ENCODE results near the gene SPTBN4. TPM values are rescaled to one million over a fixed set of nuclear protein-coding genes. Genes with fewer than 3 reads are reported as not detected.

SPTBN4 gene
- total and polyA plus RNA-seq, 2 donors, result 1.7 to 3.8 TPM

DNA sequence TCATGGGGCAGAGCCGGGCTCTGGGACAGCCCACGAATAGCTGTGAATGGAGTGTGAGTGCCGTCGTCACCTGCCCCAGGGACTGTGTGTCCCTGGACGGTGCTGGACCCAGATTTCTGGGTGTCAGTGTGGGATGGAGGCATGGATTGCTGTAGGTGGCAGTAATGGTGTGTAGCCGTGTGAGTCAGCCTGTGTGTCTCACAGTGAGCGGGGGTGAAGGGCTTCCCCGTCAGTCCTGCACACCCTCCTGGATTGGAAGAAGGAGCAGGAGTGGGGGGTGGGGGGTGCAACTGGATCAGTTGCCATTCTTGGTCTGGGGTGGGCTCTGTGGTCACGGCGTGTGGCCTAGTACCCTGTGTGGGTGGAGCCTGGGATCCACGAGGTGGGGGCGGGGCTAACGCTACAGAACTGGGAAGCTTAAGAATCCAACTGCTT lies 127.9 kb downstream of the SPTBN4 start:
- Histone ChIP-seq H3K27ac (ENCODE audit: low read depth) (no peak overlapping the region), H3K4me1 (ENCODE audit: insufficient read depth) (no peaks in the 10 kb centered on the region), H3K36me3 (ENCODE audit: insufficient read depth) (no peaks in the 10 kb centered on the region), H3K4me3 (ENCODE audit: low read depth, low read length) (no peak overlapping the region)
- WGBS, result 32% methylated on average over 13 of the region's 13 CpGs
- no peak for DNase-seq (ENCODE audit: extremely low spot score)

DNA sequence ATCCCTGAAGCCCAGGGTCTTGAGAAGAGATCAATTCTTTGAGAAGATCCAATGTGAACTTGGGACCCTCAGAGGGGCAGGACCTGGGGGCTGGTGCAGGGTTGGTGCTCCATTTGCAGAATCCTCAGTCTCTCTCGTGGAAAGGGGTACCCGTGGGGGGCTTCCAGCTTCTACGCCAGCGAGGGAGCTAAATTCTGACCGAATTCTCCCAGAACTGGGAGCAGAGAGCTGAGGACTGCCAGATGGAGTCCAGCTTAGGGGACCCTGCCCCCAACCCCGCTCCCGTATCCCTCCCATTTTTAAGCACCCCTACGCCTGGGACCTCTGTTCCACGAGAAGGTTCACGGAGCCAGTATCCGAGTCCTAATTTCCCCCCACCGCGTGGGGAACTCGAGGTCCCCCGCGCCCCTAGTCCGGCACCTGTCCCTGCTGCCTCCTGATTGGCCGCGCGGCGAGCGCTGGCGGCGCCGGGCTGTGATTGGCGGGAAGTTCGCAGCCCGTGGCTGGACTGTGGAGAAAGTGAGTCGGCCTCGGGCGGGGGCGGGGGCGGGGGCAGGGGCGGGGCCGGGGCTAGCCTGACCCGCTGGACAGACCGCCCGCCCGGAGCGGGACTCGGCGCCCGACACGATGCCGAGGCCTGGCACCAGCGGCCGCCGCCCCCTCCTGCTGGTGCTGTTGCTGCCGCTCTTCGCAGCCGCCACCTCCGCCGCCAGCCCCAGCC lies 130.0 kb downstream of the SPTBN4 start:
- peak overlapping the region; percentile 2 for H3K4me3 ChIP-seq (ENCODE audit: low read depth, low read length)
- 4% methylated on average over 53 of the region's 53 CpGs for WGBS
- no peaks in the 10 kb centered on the region for H3K36me3 ChIP-seq (ENCODE audit: insufficient read depth)
- DNase-seq (ENCODE audit: extremely low spot score), result no peak
- no peak overlapping the region for H3K27ac ChIP-seq (ENCODE audit: low read depth)
- H3K4me1 ChIP-seq (ENCODE audit: insufficient read depth), result no peaks in the 10 kb centered on the region

GRCh38 chr19:40597329-40597838 lies 130.6 kb downstream of the SPTBN4 start:
- H3K36me3 ChIP-seq (ENCODE audit: insufficient read depth), result no peaks in the 10 kb centered on the region
- H3K27ac ChIP-seq (ENCODE audit: low read depth), result no peak overlapping the region
- peak overlapping the region; percentile 2 for H3K4me3 ChIP-seq (ENCODE audit: low read depth, low read length)
- no peak for DNase-seq (ENCODE audit: extremely low spot score)
- 12% methylated on average over 18 of the region's 18 CpGs for WGBS
- H3K4me1 ChIP-seq (ENCODE audit: insufficient read depth), result no peaks in the 10 kb centered on the region

GRCh38 chr19:40598121-40598917 lies 131.5 kb downstream of the SPTBN4 start:
- H3K36me3 ChIP-seq (ENCODE audit: insufficient read depth), result no peaks in the 10 kb centered on the region
- H3K4me3 ChIP-seq (ENCODE audit: low read depth, low read length), result no peak overlapping the region
- no peak for DNase-seq (ENCODE audit: extremely low spot score)
- no peaks in the 10 kb centered on the region for H3K4me1 ChIP-seq (ENCODE audit: insufficient read depth)
- H3K27ac ChIP-seq (ENCODE audit: low read depth), result no peak overlapping the region
- WGBS, result 1% methylated on average over 46 of the region's 46 CpGs

- no peak overlapping the region for H3K27ac ChIP-seq (ENCODE audit: low read depth)
- no peaks in the 10 kb centered on the region for H3K36me3 ChIP-seq (ENCODE audit: insufficient read depth)
- H3K4me1 ChIP-seq (ENCODE audit: insufficient read depth), result no peaks in the 10 kb centered on the region
- H3K4me3 ChIP-seq (ENCODE audit: low read depth, low read length), result no peak overlapping the region
- no peak for DNase-seq (ENCODE audit: extremely low spot score)
- 12% methylated on average over 15 of the region's 15 CpGs for WGBS
Observed at GRCh38 chr19:40598918-40599307, 132.1 kb downstream of the SPTBN4 start.

DNA sequence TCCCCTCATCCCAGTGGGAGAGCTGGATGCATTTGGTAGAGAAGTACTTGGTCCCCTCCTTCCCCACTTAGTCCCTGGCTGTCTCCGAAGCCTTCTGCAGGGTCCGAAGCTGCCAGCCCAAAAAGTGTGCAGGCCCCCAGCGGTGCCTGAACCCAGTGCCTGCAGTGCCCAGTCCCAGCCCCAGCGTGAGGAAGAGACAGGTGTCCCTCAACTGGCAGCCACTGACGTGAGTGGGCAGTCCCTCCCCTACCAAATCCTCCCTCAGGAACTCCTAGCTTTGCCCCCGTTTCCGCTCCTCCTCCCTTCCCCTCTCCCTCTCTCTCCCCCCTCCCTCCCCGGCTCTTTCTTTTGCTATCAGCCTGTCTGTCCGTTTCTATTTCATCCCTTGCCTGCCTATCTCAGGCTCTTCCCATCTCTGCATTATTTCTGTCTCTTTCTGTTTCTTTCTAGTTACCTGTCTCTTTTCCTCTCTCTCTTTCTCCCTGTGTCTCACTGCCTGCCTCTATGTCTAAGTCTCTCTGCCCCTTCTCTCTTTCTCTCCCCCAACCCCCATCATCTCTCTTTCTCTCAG lies 132.6 kb downstream of the SPTBN4 start:
- no peak for DNase-seq (ENCODE audit: extremely low spot score)
- WGBS, result 10% methylated on average over 9 of the region's 9 CpGs
- H3K4me1 ChIP-seq (ENCODE audit: insufficient read depth), result no peaks in the 10 kb centered on the region
- H3K4me3 ChIP-seq (ENCODE audit: low read depth, low read length), result no peak overlapping the region
- no peak overlapping the region for H3K27ac ChIP-seq (ENCODE audit: low read depth)
- H3K36me3 ChIP-seq (ENCODE audit: insufficient read depth), result no peaks in the 10 kb centered on the region

DNA sequence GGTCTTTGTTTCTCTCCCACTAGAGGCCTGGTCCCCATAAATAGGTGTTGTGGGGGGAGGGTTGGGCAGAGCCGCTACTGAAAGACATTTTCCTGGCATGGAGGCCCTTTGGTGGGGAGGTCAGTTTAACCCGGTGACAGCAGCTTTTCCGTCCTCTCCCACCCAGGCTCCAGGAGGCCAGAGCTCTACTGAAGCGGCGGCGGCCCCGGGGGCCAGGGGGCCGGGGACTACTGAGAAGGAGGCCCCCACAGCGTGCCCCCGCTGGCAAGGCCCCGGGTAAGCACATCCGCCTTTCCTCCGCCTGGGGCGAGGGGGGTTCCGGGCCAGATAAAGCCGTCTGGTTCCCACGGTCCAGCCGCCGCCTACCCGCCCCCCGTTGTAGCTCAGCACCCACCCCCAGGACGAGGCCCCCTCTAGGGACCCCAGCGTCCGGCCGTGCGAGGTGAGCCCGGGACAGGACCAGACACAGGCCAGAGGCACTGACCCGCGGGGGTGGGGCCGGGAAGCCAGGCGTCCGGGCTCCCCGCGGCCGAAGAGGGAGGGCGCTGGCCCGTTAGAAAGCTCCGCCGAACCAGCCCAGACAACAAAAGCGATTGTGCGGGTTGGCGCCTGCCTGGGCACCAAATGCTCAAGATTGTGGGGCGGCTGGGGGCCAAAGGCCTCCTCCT lies 133.2 kb downstream of the SPTBN4 start:
- WGBS, result 12% methylated on average over 43 of the region's 43 CpGs
- H3K27ac ChIP-seq (ENCODE audit: low read depth), result peak overlapping the region; percentile 73
- no peak for DNase-seq (ENCODE audit: extremely low spot score)
- H3K4me3 ChIP-seq (ENCODE audit: low read depth, low read length), result no peak overlapping the region
- H3K36me3 ChIP-seq (ENCODE audit: insufficient read depth), result no peaks in the 10 kb centered on the region
- peaks cover 2% of the 10 kb centered on the region for H3K4me1 ChIP-seq (ENCODE audit: insufficient read depth)

DNA sequence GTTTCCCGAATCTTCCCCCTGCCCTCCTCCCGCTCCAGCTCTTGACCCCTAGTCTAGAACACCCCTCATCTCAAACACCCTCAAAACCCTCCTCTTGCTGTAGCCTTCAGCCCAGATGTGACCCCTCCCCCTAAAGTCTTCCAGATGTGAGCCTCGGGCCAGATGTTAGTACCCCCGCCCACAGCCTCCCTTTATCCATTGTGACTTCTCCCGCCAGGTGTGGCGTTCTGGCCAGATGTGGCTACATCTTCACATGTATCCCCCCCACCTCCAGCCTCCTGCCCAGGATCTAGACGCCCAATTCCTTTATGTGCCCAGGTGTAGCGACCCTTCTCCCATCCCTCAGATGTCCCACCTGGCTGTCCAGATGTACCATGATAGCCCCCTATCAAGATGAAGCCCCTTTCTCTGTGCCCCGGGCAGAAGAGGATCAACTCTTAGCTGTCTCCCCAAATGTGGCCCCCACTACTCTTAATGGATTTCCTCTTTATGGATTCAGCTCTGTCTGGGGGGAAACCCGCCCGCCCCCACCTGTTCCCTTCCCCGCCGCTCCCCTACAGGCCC lies 133.9 kb downstream of the SPTBN4 start:
- H3K27ac ChIP-seq (ENCODE audit: low read depth), result peak overlapping the region; percentile 28
- H3K4me3 ChIP-seq (ENCODE audit: low read depth, low read length), result peak overlapping the region; percentile 60
- peaks cover 2% of the 10 kb centered on the region for H3K4me1 ChIP-seq (ENCODE audit: insufficient read depth)
- no peak for DNase-seq (ENCODE audit: extremely low spot score)
- no peaks in the 10 kb centered on the region for H3K36me3 ChIP-seq (ENCODE audit: insufficient read depth)
- WGBS, result 18% methylated on average over 13 of the region's 13 CpGs

DNA sequence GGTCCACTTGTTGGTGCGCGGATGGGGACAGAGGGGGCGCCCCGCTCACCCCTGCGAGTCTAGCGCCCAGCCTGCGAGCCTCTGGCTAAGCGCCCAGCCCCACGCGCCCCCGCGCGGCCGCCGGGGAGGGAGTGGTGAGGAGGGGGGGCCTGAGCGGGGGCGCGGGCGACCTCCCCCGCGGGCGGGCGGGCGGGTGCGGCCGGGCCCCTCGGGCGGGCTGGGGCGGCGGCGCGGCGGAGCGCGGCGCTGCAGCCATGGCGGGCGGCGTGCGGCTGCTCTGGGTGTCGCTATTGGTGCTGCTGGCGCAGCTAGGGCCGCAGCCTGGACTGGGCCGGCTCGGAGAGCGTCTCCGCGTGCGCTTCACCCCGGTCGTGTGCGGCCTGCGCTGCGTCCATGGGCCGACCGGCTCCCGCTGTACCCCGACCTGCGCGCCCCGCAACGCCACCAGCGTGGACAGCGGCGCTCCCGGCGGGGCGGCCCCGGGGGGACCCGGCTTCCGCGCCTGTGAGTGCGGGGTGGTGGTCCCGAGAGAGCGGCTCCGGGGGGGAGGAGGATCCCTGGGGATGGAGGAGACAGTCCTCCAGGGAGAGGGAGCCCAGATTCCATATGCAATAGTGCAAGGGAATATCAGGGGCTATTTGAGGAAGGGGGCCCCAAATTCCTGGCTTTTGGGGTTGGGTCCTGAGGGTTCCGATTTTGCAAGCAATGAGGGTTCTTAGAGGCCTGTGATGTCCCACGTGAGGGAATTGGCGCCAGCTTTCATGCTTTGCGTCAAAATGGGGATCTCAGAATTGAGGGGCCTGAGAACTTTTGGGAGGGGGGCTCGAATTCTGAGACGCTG lies 134.6 kb downstream of the SPTBN4 start, which contains the start of gene LTBP4:
TSS of gene LTBP4 (plus strand) at position 236 of the 841 bp plus-strand sequence. CDS start at position 255, 19 bp downstream.
- H3K4me1 ChIP-seq (ENCODE audit: insufficient read depth), result peaks cover 2% of the 10 kb centered on the region
- under 1% methylated on average over 78 of the region's 82 CpGs for WGBS
- no peaks in the 10 kb centered on the region for H3K36me3 ChIP-seq (ENCODE audit: insufficient read depth)
- peak within 1 kb of the TSS; percentile 60 for H3K4me3 ChIP-seq (ENCODE audit: low read depth, low read length)
- H3K27ac ChIP-seq (ENCODE audit: low read depth), result peak within 1 kb of the TSS; percentile 73
- DNase-seq (ENCODE audit: extremely low spot score), result no peak

- H3K36me3 ChIP-seq (ENCODE audit: insufficient read depth), result no peaks in the 10 kb centered on the region
- H3K4me1 ChIP-seq (ENCODE audit: insufficient read depth), result peaks cover 2% of the 10 kb centered on the region
- WGBS, result 31% methylated on average over 2 of the region's 2 CpGs
- H3K4me3 ChIP-seq (ENCODE audit: low read depth, low read length), result peak overlapping the region; percentile 60
- no peak for DNase-seq (ENCODE audit: extremely low spot score)
- H3K27ac ChIP-seq (ENCODE audit: low read depth), result peak overlapping the region; percentile 73
Observed at GRCh38 chr19:40603071-40603388, 136.2 kb downstream of the SPTBN4 start.

DNA sequence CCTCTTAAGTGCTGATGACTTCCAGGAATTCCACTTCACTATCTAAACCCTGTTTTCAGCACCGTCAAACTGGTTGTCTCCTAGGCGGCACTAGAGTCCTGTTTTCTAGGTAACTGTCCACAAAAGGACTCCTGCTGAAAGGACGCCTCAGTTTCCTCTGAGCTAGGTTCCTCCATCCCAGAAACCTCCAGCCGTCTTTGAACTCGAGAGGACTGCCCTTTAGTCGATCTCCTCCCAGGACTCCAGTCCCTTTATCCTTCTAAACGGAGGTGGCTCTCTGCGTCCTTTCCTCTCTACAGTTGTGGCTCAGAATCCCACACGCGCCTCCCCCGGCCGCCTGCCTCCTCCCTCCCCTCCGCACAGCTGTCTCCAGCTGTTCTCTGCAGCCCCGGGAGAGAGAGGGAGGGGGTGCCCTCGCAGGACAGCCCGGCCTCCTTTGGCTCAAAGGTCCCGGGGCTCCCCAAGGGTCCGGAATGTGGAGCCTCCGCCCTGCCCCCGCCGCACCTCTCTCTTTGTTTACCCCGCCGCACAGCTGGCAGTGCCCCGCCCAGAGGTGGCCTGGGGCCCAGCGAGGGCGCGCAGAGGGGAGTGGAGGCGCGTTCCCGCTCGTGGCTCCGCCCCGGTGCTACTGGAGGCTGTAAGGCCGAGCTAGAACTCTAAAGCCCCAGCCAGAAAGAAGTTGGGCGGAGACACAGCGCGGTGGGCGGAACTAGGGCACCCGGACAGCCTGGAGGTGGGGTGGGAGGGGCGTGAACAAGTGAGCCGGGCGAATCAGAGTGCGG lies 136.8 kb downstream of the SPTBN4 start:
- WGBS, result 2% methylated on average over 42 of the region's 43 CpGs
- peak; percentile 95 for DNase-seq (ENCODE audit: extremely low spot score)
- Histone ChIP-seq H3K4me1 (ENCODE audit: insufficient read depth) (peaks cover 2% of the 10 kb centered on the region), H3K36me3 (ENCODE audit: insufficient read depth) (no peaks in the 10 kb centered on the region), H3K27ac (ENCODE audit: low read depth) (peak overlapping the region; percentile 75), H3K4me3 (ENCODE audit: low read depth, low read length) (peak overlapping the region; percentile 10)

DNA sequence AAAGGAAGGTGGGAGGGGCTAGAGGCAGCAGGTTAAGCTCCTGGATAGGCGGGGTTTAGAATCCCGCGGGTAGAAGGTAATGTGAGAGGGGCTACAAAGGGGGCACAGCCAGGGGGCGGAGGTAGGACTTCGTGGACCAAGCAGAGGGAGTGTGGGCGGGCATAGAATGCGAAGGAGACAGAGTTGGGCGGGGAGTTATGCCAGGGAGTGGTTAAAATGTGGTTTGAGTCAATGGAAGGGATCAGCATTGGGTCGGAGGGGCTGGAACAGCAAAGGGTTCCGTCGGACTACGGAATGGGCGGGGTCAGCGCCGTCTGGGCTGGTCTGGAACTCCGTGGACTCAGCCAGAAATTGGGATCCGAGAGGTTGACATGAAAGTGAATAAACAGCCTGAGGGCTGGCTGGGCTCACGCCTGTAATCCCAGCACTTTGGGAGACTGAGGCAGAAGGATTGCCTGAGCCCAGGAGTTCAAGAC lies 137.4 kb downstream of the SPTBN4 start:
- H3K27ac ChIP-seq (ENCODE audit: low read depth), result peak overlapping the region; percentile 75
- WGBS, result 8% methylated on average over 18 of the region's 18 CpGs
- H3K4me3 ChIP-seq (ENCODE audit: low read depth, low read length), result peak overlapping the region; percentile 10
- no peaks in the 10 kb centered on the region for H3K36me3 ChIP-seq (ENCODE audit: insufficient read depth)
- no peak for DNase-seq (ENCODE audit: extremely low spot score)
- H3K4me1 ChIP-seq (ENCODE audit: insufficient read depth), result peaks cover 2% of the 10 kb centered on the region

Measured in urinary bladder (tissue), 4 donors.